Measurements from ENCODE around the gene TNRC6B. TPM values are rescaled to one million over a fixed set of nuclear protein-coding genes. Genes with fewer than 3 reads are reported as not detected.
"Not testable (repeated sequence)": the region's sequence is repeated elsewhere in the genome, so short reads cannot be mapped to it uniquely, and the experiment has no call there.

TNRC6B gene
- total RNA-seq, 1 donor from 2014 or later: 51.5 TPM

GRCh38 chr22:40276996-40277823 lies 99.5 kb downstream of the TNRC6B start:
- DNase-seq (ENCODE audit: low spot score): peak; percentile 46

GRCh38 chr22:40279017-40279416 lies 101.3 kb downstream of the TNRC6B start:
- DNase-seq (ENCODE audit: low spot score): no peak

- no peak for DNase-seq (ENCODE audit: low spot score)
Measured at GRCh38 chr22:40281717-40282116, 104.0 kb downstream of the TNRC6B start.

- no peak for DNase-seq (ENCODE audit: low spot score)
Measured at GRCh38 chr22:40285513-40285912, 107.8 kb downstream of the TNRC6B start.

- DNase-seq (ENCODE audit: low spot score): no peak
Measured at GRCh38 chr22:40289991-40290459, 112.3 kb downstream of the TNRC6B start.

GRCh38 chr22:40290516-40290915 lies 112.8 kb downstream of the TNRC6B start:
- DNase-seq (ENCODE audit: low spot score): no peak

GRCh38 chr22:40294696-40295095 lies 117.0 kb downstream of the TNRC6B start:
- no peak for DNase-seq (ENCODE audit: low spot score)

DNA sequence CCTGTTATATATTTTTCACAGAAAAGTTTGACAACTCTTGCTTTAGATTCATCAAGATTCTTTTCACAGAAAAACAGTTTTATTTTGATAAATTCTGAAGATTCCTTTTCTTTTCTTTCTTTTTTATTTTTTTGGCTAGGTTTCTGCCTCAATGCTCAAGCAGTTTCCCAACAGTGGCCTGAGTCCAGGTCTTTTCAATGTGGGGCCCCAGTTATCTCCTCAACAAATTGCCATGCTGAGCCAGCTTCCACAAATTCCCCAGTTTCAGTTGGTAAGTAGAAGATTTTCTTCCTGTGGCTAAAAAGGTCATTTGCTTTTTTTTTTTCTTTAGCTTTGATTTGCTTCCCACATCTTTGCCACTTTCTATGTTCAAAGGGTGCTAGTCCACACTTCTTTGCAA lies 122.6 kb downstream of the TNRC6B start:
- no peak for DNase-seq (ENCODE audit: low spot score)

DNA sequence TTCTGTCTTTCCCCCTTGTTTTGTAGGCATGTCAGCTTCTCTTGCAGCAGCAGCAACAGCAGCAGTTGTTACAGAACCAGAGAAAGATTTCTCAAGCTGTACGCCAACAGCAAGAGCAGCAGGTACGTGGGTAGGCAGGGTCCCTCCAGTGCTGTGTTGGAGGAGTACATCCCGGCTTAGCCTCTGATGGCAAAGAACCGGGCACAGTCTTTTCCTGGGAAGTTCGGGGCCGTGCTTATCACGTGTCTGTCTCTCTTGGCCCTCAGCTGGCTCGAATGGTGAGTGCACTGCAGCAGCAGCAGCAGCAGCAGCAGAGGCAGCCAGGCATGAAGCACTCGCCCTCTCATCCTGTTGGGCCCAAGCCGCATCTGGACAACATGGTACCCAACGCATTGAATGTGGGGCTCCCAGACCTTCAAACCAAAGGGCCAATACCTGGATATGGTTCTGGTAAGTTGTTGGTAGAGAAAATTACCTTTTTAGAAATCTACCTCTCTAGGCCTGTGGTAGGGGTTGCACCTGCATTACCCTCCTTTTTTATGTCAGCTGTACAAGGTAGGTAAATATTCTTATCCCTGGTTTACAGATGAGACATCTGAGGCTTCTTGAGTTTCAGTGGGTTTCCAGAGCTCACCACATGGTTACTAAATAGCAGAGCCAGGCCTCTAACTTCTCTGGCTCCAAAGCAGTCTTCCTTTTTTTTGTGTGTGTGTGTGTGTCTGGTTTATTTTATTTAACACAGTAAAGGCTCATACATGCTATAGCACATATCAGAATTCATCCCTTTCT lies 123.4 kb downstream of the TNRC6B start:
- no peak for DNase-seq (ENCODE audit: low spot score)

DNA sequence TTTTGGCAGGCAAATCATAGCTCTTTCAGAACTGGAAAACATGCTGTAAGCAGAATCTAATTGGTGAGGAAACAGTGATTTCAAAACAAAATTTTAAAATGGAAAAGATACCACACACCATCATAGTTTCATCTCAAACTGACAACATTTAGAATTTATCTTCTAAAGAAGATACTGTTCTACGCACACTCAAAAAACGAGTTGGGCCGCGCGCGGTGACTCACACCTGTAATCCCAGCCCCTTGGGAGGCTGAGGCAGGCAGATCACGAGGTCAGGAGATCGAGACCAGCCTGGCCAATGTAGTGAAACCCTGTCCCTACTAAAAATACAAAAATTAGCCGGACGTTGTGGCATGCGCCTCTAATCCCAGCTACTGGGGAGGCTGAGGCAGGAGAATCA lies 124.4 kb downstream of the TNRC6B start:
- no peak for DNase-seq (ENCODE audit: low spot score)

DNA sequence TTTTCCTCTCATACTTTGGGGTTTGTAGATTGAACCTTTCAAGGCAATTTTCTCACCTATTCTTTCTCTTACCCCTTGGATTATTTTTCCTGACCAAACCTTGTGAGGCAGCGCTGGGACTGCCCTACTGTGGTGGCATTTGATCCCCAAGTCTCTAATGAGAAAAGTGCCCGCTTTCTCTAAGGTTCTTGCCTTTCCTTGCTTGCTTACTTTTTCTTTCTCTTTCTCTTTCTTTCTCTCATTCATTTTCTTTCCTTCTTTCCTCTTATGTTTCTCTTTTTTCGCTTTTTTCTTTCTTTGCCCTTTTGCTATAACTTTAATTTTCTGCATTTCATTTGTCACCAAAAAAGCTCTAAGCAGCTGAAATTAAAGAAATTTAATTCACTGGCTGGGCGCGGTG lies 127.9 kb downstream of the TNRC6B start:
- DNase-seq (ENCODE audit: low spot score): no peak

DNA sequence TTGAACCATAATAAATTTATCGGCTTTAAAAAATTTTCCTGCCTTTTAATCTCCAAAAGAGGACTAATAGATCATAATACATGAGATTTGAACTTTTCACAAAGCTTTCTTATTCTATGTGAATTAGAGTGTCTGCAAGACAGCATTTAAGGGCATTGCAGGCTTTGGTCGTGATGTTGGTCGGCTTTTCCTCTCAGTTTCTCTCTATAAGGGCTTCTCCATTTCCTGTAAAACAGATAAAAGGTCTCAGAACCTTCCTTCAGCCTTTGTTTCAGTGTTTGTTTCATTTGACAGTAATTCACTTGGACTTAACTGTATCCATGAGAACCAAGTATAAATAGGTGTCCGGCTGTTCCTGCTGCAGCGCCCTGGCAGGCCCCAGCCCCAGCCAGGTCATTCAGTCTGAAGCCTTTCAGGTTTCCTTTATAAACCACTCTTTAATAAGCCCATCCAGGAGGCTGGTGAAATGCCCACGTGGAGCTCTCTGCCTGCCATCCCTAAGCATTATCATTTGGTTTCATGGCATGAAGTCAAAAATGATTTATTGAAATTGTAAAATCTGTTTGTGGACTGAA lies 131.4 kb downstream of the TNRC6B start:
- DNase-seq (ENCODE audit: low spot score): no peak

- no peak for DNase-seq (ENCODE audit: low spot score)
Measured at GRCh38 chr22:40309631-40310030, 131.9 kb downstream of the TNRC6B start.

GRCh38 chr22:40310081-40310767 lies 132.5 kb downstream of the TNRC6B start:
- DNase-seq (ENCODE audit: low spot score): peak; percentile 90

DNA sequence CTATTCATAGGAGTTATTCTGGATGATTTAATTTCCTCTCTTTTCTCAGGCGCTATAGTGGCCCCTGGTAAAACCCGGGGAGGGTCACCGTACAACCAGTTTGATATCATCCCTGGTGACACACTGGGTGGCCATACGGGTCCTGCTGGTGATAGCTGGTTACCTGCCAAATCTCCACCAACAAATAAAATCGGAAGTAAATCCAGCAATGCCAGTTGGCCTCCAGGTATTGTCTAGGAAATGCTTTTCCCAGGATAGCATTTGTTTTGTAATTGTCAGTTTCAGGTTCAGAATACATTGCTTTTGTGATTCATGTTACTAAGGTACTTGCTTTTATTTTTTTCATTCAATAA lies 133.0 kb downstream of the TNRC6B start:
- no peak for DNase-seq (ENCODE audit: low spot score)

GRCh38 chr22:40311646-40312045 lies 133.9 kb downstream of the TNRC6B start:
- not testable (repeated sequence) for DNase-seq (ENCODE audit: low spot score)

DNA sequence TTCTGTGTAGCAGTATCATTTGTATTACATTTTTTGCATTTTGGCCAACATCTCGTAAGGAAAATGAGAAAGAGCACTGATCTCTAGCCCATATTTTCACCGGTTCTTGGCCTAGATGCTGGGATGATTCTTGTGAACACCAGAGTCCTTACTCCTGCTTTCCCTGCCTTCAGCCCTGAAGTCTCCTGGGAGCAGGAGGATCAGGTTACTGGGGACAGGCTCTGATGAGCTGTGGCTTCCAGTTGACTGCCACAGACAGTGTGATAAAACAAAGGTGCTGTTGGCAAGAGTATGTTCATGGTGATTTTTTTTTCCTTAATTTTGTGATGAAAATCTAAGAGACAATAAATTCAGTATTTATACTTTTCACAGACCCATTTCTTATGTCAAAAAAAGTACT lies 134.3 kb downstream of the TNRC6B start:
- DNase-seq (ENCODE audit: low spot score): no peak

DNA sequence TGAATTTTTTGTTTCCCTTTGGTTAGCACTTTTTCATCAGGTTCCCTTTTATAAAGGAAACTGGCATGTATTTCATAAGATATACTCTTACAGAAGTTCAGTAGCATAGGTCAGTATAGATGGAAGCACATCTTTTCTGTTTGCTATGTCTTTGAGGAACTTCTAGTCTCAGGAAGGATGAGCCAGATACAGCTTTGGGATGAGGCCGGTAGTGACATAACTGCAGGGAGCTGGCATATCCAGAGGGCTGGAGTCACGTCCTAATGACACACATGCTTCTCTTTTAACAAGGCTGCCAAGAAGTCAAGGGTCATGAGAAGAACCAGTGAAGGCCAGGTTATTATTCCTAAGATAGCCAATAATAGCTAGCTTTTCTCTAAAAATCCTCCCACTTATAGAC lies 135.3 kb downstream of the TNRC6B start:
- DNase-seq (ENCODE audit: low spot score): no peak

- no peak for DNase-seq (ENCODE audit: low spot score)
Measured at GRCh38 chr22:40314041-40314440, 136.3 kb downstream of the TNRC6B start.

- no peak for DNase-seq (ENCODE audit: low spot score)
Measured at GRCh38 chr22:40320687-40321086, 143.0 kb downstream of the TNRC6B start.

GRCh38 chr22:40322021-40322420 lies 144.3 kb downstream of the TNRC6B start:
- no peak for DNase-seq (ENCODE audit: low spot score)
